ENCODE data around the gene RAB8A.

GRCh38 chr19:16085115-16085514 lies 26.6 kb upstream of the RAB8A start:
- no peak for TF ChIP-seq POLR2A (IDR thresholded peaks at IDR 0.05)
- no peak for TF ChIP-seq CTCF (IDR thresholded peaks at IDR 0.05)
- peak; percentile 19 to 21 for TF ChIP-seq POLR2AphosphoS5 (IDR thresholded peaks at IDR 0.05)
- peak in 1 of 4 donors; percentile 24 for TF ChIP-seq EP300 (IDR thresholded peaks at IDR 0.05)

Measured in upper lobe of left lung (tissue), 4 donors.